Bone marrow (tissue), 2 donors: ENCODE measurements around the gene GALNT12.

Experiments
- DNase-seq, 2 donors: peaks; one replicate each; lab custom pipeline; 2025; lab: John Stamatoyannopoulos, UW

The GALNT12 gene, protein sequence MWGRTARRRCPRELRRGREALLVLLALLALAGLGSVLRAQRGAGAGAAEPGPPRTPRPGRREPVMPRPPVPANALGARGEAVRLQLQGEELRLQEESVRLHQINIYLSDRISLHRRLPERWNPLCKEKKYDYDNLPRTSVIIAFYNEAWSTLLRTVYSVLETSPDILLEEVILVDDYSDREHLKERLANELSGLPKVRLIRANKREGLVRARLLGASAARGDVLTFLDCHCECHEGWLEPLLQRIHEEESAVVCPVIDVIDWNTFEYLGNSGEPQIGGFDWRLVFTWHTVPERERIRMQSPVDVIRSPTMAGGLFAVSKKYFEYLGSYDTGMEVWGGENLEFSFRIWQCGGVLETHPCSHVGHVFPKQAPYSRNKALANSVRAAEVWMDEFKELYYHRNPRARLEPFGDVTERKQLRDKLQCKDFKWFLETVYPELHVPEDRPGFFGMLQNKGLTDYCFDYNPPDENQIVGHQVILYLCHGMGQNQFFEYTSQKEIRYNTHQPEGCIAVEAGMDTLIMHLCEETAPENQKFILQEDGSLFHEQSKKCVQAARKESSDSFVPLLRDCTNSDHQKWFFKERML

DNA sequence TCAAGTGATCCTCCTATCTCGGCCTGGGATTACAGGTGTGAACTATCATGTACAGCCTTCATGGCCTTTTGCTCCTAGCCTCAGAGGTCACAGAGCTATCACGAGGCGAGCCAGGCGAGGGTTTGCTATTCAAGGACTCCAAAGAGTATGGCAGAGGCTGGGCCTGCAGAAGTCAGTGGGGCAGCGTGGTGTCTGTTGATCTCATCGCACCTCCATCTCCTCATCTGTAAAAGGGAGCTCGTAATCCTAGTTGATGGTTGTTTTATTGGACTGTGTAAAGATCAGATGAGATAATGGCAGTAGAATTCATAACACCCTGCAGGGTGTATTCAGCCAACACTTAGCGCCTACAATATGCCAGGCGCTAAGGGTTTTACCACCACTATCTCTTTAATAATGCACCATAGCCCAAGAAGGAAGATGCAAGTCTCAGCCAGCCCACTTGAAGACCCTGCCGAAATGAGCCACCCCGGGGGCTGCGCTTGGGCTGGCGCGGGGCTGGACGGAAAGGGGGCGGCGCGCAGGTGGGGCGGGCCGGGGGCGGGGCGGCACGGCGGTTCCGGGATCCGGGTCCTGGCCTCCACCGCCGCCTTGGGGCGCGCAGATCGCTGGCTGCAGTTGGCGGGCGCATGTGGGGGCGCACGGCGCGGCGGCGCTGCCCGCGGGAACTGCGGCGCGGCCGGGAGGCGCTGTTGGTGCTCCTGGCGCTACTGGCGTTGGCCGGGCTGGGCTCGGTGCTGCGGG is at the start of gene GALNT12:
Gene GALNT12 (plus strand): TSS at position 601 of the 744 bp plus-strand sequence. CDS start 29 bp downstream, at position 630.
- DNase-seq: peak in 1 of 2 donors; percentile 21

DNA sequence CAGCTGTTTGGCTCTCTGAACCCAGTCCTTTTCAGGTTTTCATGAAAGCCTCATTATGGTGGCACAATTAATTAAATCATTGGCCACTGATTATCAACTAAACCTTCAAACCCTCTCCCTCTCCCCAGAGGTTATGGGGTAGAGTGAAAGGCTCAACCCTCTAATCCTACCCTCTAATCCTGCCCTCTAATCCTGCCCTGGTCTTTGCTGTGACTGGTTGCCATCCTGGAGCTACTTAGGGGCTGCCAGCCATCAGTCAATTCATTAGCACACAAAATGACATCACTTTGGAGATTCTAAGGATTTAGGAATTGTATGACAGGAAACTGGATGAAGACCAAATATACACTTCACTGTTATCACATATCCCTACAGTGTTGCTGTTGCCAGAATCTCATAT is 47.2 kb upstream of the GALNT12 start:
- DNase-seq: no peak

DNA sequence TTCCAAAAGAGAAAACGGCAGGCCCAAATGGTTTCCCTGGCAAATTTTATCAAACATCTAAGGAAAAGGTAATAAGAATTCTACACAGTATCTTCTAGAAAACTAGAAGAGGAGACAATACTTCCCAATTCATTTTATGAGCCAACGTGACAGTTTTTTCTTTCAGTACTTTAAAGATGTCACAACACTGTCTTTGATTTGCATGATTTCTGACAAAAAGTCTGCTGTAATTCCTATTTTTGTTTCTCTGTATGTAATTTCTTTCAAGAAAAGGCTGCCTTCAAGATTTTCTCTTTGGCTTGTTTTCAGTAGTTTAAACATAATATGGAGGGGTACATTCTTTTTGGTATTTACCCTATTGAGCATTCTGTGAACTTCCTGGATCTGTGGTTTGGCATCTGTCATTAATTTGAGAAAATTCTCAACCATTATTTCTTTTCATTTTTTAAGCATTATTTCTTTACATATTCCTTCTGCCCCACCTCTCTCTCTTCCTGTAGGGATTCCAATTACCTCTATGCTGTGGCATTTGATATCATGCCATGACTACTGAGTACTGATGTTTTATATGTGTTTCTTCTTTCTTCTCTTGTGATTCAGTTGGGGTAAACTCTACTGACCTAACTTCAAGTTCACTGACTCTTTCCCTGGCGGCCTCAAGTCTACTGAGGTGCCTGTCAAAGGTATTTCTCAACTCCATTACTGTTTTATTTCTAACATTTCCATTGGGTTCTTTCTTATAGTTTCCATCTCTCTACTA is 43.3 kb upstream of the GALNT12 start:
- DNase-seq: no peak

DNA sequence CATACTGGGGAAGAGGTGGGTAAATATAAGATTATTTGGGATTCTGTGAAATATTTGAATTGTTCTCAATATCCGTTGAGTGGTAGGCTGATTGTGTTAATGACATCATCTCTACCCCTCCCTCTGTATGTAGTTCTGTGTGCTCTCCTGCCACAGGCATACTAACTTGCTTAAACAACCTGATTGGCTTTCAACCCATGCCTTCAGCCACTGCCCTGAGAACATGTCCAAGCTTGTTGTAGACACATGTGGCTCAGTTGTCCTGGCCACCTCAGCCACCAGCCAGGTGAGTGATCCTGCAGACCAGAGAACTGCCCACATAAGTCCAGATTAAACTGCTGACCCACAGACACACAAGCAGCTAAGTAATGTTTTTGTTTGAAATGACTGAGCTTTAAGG is 42.2 kb upstream of the GALNT12 start:
- DNase-seq: no peak

DNA sequence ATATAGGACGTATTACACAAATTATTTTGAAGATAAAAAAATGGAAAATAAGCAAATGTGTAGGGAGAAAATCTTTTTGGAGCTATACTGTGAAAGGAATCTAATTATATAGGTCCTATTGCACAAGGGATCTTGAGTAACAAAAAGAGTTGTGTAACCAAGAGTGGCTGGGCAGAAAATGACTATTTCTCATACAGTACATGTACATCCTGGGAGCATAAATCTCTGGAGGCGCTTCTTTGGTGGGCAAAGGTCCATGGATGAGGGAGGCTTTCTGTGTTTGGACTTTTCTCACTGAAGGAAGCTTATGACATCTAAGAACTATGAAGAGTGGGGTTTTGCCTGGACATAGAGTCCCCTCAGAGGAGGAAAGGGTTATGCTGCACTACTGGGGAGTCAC is 40.9 kb upstream of the GALNT12 start:
- no peak for DNase-seq

DNA sequence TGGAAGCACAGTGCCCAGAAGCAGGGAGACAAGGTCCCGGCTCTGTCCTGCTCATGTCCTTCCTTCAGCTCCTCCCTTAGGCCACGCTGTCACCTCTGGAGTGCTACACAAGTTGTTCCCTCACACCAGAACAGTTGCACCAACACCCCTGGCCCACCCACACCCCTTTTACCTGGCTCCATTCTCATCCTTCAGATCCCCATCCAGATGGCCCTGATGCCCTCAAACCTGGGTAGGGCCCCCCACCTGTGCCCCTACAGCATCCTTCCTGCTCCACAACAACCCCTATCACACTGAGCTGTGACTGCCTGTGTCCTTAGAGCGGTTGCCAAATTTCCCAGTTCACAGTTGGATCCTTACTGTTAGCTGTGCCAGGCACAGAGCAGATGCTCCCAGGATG is 40.3 kb upstream of the GALNT12 start:
- DNase-seq: no peak

DNA sequence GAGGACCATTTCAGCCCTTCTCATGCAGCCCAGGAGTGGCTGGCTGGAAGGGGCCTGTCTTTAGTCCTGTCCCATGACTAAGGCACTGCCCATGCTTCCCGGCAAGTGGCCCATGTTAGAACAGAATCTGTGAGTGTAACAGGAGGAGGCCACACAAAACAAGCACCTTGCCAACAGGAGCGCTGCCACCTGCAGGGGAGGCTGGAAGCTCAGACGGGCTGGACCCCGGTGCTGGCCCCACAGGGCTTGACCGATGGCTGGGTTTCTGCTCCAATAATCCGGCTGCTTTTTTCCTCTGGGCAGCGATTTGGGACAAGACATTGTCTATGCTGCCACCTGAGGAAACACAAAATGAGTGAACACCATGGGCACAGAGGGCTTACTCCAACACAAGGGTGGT is 39.6 kb upstream of the GALNT12 start:
- no peak for DNase-seq

DNA sequence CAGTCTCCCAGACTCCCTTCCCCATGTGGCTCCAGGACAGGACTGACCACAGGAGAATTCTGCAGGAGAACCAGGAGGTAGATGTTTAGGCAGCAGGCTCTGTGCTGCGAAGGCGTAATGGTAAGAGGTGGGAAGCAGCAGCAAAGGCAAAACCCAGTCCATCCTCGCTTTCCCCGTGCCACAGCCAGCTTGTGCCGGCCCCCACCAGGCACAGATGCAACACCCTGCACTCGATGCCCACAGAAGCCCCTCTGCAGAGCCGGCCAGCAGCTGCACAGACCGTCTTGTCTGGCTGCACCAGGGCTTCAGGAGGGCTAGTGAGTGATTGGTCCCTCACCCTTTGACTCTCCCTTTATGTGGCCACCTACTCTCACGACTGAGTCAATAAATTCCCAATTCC is 39.1 kb upstream of the GALNT12 start:
- no peak for DNase-seq

DNA sequence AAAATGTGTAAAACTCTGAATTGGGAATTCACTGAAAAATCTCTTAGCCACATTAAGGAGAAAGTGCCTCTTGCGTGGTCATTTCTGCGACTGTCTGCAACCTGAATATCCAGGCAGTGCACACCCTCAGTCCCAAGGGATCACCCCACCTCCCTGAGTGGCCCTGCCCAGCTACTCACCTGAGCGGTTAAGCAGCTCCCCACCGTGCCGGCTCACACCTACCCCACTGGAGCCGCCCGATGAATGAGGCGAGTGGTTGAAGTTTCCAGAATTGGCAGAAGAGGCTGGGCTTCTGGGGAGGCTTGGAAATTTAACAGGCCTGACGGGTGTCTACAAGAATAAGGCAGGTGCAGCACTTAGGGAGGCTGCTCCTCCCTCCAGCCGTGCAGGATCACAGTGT is 36.8 kb upstream of the GALNT12 start:
- no peak for DNase-seq

DNA sequence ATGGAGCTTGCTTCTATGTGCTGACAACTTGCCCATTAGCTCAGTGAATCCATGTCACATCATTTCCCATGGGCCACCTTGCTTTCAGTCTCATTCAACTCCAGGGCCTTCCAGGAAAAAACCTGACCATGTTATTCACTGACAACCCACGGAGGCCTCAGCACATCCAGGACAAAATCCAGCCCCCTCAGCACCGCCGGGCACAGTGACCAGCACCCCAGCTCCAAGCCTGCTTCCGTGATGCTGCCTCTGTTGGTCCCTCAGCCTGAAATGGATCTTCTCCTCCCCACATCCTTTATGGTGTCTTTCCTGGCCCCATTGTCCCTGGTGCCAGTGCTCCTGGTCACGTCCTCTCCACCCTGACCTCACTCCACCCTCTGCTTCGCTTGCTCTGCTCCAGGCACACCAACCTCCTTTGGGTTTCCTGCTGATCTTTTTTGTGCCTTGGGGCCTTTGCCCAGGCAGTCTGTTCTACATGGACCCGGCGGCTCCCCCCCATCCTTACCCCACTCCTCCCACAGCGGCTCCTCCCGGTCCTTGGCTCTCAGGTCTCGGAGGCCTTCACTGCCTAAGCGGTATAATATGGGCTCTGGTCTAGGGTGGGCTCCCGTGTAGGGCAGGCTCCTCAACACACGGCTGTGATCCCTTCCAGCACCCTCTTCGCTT is 36.1 kb upstream of the GALNT12 start:
- no peak for DNase-seq

DNA sequence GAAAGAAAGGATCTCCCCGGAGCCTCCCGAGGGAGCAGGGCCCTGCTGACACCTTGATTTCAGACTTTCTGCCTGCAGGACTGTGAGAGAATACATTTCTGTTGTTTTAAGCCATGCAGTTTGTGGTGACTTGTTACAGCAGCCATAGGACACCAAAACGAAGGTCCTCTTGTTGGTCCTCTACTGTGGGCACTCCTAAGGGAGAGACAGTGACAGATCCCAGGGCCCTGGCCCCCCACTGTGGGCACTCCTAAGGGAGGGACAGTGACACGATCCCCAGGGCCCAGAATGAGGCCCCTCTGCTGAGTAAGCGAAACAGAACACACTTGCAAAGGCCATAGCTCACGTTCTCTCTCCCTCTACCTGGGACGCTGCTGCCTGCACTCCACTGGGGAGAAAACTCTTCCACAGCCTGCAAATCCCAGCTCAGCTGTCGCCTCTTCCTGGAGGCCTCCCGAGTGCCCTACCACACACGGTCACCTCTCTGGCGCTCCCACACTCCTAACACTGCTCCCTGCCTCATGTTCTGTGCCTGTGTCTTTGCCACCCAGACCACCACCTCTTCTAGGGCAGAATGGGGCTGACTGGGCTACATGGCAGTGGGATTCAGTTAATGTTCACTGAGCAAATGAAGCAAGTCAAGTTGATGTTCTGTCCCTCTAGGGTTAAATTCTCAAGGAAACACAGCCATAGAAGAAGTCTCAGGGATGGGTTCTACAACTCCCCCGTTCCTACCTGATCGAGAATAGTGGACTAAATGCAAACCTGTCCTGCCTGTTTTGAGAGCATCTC is 34.9 kb upstream of the GALNT12 start:
- DNase-seq: no peak

DNA sequence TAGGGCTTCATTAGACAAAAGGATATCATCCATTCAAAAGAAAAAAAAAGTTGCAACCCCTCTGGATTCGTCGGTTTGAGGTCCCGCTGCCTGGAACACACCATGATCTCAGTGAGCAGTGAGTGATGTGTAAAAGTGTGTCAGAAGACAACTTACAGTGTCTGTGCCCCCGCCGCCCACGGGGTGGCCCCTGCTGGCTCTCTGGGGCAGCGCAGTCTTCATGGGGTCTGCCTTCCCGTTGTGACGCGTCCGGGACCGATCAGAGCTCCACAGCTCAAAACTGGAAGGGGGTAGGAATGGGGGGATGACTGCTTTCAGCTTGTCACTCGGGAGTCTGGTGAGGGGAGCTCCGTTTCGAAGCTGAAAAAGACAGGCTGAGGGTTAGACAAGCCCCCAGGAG is 33.7 kb upstream of the GALNT12 start:
- no peak for DNase-seq

DNA sequence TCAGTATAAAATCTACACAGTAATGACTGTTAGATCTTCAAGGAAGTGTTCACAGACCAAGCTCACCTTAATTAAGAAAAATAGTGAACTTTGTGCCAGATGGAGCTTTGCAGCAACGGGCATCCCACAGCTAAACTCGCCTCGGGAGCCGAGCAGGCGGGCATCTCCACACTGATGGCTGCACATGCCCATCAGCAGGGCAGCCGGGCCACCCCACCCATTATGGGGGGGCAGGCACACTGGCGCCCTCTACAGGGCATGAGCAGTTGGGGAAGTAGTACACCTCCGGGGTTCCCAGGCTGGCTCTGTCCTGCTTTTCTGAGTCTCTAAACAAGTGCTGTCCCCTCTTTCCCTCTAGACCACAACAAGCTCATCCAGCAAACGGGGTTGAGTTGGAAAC is 32.7 kb upstream of the GALNT12 start:
- DNase-seq: peak in 1 of 2 donors; percentile 10

DNA sequence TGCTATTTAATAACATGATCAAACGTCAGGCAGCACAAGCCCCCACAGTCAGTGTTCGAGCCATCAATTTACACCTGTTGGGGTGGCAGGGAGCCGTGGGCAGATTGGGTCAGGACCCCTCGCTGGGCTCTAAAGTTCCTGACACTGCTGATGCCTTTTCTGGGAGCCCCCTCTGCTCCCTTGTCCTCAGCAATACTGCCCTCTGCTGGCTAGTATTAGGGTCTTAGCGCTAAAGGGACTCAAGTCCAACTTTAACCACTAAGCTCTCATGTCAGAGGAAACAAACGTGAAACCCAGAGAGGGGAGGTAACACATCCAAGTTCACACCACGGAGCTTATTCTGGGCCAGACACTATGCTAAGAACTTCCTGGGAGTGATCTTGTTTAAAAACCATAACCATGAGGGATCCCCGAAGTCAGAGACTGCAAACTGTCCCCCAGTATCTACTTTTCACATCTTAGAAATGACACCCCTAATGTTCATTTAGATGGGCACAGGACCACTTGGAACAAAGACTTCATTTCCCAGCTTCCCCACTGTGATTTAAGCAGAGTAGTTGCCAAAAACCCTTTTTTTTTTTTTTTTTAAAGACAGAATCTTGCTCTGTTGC is 31.5 kb upstream of the GALNT12 start:
- DNase-seq: peak in 1 of 2 donors; percentile 12

DNA sequence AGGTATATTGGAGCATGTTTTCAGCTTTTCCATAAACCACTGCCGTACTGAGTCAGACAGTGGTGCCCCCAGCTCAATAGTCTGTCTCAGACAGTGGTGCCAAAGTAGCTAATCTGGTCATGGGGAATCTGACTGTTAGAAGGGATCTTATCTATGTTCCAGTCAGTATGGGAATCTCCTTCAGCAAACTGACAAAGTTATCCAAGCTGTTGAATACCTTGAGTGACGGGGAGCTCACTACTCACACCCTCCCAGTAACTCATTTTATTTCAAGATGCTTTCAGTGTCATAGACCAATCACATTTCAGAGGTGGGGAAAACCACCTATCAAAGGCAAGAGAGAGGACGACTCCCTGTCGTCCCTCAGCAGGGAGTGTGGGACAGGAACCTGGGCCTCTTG is 29.9 kb upstream of the GALNT12 start:
- no peak for DNase-seq

DNA sequence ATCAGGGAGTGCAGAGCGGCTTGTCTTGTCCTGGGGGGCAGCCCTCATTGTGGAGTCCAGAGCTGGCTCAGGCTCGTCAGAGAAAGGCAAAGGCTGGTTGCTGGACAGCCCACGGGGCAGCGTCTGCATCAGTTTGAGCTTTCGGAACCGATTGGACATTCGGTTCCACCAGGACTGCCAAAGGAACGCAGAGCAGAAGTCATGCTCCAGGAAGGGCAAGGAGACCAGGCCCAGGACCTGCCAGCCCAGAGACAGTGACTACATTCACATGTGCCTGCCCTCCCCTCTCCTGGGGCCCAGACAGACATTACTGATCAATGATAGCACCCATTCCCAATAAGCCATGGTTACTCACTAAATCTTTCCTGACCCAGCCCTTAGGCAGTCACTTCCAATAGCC is 29.2 kb upstream of the GALNT12 start:
- no peak for DNase-seq

DNA sequence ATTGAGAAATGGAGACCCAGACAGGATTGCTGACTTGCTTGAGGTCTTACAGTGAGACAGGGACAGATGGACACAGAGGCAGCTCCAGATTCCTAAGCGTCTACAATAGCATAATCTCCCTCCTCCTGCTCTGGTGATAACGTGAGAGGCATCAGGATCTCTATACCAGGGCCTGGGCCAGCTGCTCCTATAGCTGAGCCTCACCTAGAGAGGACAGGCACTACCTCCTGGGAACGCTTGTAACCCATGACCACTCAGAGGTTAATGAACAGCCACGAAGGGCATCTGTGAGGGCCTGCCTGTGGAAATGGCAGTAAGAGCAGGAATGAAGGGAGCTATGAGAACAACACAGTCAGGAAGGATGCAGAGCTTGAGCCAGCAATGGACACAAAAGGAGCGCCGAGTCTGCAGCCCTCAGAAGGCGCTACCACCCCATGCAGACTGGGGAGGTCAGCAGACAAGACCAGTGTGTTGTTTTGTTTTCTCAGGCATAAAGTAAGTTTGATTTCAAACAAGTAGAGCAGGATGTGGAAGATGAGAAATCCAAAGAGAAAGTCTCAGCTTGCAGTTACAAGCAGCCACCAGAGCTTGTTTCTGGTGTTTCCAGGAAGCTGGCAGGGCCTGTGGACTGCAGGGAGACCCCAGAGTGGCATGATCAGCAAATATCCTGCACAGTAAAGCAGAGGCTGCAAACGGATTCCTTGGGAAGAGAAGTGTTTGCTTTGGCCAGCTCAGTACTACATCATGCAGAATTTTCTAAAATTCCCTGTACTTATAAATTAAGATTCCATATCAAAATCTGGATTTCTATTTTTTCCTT is 28.5 kb upstream of the GALNT12 start:
- DNase-seq: no peak

DNA sequence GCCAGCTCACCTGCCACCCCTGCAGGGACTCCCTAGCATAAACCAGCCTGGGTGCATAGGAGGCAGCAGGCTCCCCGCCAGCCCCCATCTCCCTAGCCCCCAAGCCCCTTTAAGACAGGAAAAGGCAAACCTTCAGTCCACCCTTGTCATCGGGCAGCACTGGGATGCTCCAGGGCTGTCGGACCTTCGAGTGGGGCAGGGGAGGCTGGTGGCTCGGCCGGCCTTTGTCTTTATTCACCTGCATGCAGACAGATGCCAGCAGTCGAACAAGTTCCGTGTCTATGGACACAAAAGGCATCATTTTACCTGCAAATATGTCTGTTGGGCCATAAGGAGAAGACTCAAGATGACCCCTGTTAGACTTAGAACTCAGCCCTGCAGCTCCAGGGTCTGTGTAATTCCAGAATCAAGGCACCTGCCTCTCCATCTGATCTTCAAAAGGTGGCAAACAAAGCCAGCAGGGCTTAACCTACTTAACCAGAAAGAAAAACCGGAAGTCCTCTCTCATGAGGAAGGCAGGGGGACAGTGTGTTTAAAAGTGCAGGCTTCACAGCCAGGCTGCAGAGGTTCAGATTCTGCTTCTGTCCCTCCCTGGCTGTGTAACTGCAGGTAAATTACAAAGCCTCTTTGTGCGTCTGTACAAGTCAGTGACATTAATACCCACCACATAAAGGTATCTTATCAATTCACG is 27.3 kb upstream of the GALNT12 start:
- DNase-seq: no peak
